Suprapubic skin (tissue), 3 donors: Measurements from ENCODE around the gene RASL10A.

ENCODE experiments used
- POLR2A ChIP-seq, 2 donors: fragments of 450-650 bp; IDR thresholded peaks; one replicate each; pipeline ENCODE4 v1.6.1; 2017; ENCODE audit warnings: antibody characterized with exemption in 2 of 2, mild to moderate bottlenecking in 2 of 2, moderate library complexity in 2 of 2
- TF ChIP-seq, protein P1 (sequence below), 2 donors: fragments of 200-600 bp in 1 of 2; fragments of 450-650 bp in 1 of 2; sonication (generic) in 1 of 2; IDR thresholded peaks; one replicate each; pipeline ENCODE4 v1.5.1; 2016 to 2019; ENCODE audit warnings: antibody characterized with exemption in 2 of 2, mild to moderate bottlenecking in 1 of 2, moderate library complexity in 1 of 2

DNA sequence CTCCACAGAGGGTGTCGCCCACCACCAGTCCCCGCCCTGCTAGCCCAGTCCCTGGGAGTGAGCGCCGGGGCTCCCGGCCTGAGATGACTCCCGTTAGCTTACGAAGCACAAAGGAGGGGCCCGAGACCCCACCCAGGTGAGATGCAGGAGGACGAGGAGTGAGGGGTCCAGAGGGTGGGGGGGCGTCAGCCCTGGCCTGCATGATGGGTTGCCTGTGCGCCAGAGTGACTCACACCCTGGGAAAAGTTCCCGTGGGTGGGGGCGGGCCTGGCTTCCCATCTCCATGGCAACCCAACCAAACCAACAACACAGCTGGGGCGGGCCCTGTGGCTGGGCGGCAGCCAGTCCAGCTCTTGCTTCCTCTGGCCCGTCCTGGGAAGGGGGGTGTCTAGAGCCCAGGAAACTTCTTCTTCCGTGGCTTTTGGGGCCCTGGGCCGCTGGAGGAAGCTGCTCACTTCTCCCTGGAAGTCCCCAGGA, 4.6 kb downstream of the RASL10A start:
- TF ChIP-seq POLR2A (IDR thresholded peaks at IDR 0.05), result no peak
- TF ChIP-seq, protein P1, sequence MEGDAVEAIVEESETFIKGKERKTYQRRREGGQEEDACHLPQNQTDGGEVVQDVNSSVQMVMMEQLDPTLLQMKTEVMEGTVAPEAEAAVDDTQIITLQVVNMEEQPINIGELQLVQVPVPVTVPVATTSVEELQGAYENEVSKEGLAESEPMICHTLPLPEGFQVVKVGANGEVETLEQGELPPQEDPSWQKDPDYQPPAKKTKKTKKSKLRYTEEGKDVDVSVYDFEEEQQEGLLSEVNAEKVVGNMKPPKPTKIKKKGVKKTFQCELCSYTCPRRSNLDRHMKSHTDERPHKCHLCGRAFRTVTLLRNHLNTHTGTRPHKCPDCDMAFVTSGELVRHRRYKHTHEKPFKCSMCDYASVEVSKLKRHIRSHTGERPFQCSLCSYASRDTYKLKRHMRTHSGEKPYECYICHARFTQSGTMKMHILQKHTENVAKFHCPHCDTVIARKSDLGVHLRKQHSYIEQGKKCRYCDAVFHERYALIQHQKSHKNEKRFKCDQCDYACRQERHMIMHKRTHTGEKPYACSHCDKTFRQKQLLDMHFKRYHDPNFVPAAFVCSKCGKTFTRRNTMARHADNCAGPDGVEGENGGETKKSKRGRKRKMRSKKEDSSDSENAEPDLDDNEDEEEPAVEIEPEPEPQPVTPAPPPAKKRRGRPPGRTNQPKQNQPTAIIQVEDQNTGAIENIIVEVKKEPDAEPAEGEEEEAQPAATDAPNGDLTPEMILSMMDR (IDR thresholded peaks at IDR 0.05), result no peak
